IMR-90 (cell line): ENCODE results near the gene CAMTA1.

ENCODE experiments used
- BHLHE40 ChIP-seq: fragments of 150-350 bp; IDR thresholded peaks from 2 replicates; pipeline ENCODE4 v1.6.1; 2016; ENCODE audit warnings: mild to moderate bottlenecking, low read depth, low read length
- CEBPB ChIP-seq: IDR thresholded peaks from 2 replicates; pipeline ENCODE4 v1.6.1; 2012; ENCODE audit warnings: low read depth, low read length, improper control_type of control experiment
- CTCF ChIP-seq: conservative IDR thresholded peaks from 2 replicates; pipeline ENCODE4 v1.5.1; 2012; ENCODE audit warnings: mild to moderate bottlenecking, low read depth, low read length, improper control_type of control experiment
- ELK1 ChIP-seq: fragments of 150-350 bp; IDR thresholded peaks from 2 replicates; pipeline ENCODE4 v1.6.1; 2016; ENCODE audit warnings: low read depth, mild to moderate bottlenecking, low read length, moderate library complexity, borderline replicate concordance
- FOS ChIP-seq: fragments of 150-350 bp; IDR thresholded peaks from 2 replicates; pipeline ENCODE4 v1.6.1; 2016; ENCODE audit warnings: low read depth, low read length
- MAFK ChIP-seq: IDR thresholded peaks from 2 replicates; pipeline ENCODE4 v1.6.1; 2012; ENCODE audit warnings: low read depth, low read length, improper control_type of control experiment
- MXI1 ChIP-seq: IDR thresholded peaks from 2 replicates; pipeline ENCODE4 v1.6.1; 2012; ENCODE audit warnings: low read depth, mild to moderate bottlenecking, low read length, moderate library complexity, borderline replicate concordance
- NFE2L2 ChIP-seq: fragments of 150-350 bp; IDR thresholded peaks from 2 replicates; pipeline ENCODE4 v1.6.1; 2016; ENCODE audit warnings: low read depth, mild to moderate bottlenecking, low read length
- POLR2A ChIP-seq: IDR thresholded peaks from 2 replicates; pipeline ENCODE4 v1.6.1; 2012; ENCODE audit warnings: mild to moderate bottlenecking, low read depth, low read length
- RAD21 ChIP-seq: IDR thresholded peaks from 2 replicates; pipeline ENCODE4 v1.6.1; 2012; ENCODE audit warnings: low read length, improper control_type of control experiment
- RCOR1 ChIP-seq: IDR thresholded peaks from 2 replicates; pipeline ENCODE4 v1.6.1; 2012; ENCODE audit warnings: mild to moderate bottlenecking, low read length, improper control_type of control experiment; ENCODE audit not compliant: insufficient replicate concordance
- RFX5 ChIP-seq: IDR thresholded peaks from 2 replicates; pipeline ENCODE4 v1.8.0; 2012; ENCODE audit warnings: low read depth, mild to moderate bottlenecking, low read length, moderate library complexity
- SMC3 ChIP-seq: fragments of 150-350 bp; IDR thresholded peaks from 2 replicates; pipeline ENCODE4 v1.6.1; 2016; ENCODE audit warnings: low read depth, mild to moderate bottlenecking, antibody characterized with exemption, low read length, moderate library complexity
- TF ChIP-seq, protein P1 (sequence below): fragments of 150-350 bp; IDR thresholded peaks from 2 replicates; pipeline ENCODE4 v1.6.1; 2017; ENCODE audit warnings: mild to moderate bottlenecking, antibody characterized with exemption, low read length, low read depth

GRCh38 chr1:6924891-6925290 lies 139.6 kb downstream of the CAMTA1 start:
- TF ChIP-seq RAD21 (no peak), POLR2A (no peak), CTCF (no peak), MAFK (no peak), BHLHE40 (no peak), FOS (no peak), RCOR1 (no peak), SMC3 (no peak), CEBPB (no peak), RFX5 (no peak), ELK1 (no peak), MXI1 (no peak), NFE2L2 (no peak)
- TF ChIP-seq, protein P1, sequence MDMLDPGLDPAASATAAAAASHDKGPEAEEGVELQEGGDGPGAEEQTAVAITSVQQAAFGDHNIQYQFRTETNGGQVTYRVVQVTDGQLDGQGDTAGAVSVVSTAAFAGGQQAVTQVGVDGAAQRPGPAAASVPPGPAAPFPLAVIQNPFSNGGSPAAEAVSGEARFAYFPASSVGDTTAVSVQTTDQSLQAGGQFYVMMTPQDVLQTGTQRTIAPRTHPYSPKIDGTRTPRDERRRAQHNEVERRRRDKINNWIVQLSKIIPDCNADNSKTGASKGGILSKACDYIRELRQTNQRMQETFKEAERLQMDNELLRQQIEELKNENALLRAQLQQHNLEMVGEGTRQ, result no peak
